CD4-positive, alpha-beta T cell treated with Interferon alpha-2 for 1 hour (primary cell): ENCODE data around the gene EHD4.
A peak's percentile ranks its signal among the peaks of the same experiment; 100 is the strongest.

ENCODE experiments used
- DNase-seq, 2 donors: peaks; one replicate each; pipeline ENCODE4 v3.0.0-alpha.2; 2020 to 2022

The EHD4 gene

GRCh38 chr15:41994772-41995475 is 22.6 kb upstream of the EHD4 start:
- DNase-seq: no peak

- DNase-seq: no peak
Observed at GRCh38 chr15:41994171-41994650, 21.9 kb upstream of the EHD4 start.

DNA sequence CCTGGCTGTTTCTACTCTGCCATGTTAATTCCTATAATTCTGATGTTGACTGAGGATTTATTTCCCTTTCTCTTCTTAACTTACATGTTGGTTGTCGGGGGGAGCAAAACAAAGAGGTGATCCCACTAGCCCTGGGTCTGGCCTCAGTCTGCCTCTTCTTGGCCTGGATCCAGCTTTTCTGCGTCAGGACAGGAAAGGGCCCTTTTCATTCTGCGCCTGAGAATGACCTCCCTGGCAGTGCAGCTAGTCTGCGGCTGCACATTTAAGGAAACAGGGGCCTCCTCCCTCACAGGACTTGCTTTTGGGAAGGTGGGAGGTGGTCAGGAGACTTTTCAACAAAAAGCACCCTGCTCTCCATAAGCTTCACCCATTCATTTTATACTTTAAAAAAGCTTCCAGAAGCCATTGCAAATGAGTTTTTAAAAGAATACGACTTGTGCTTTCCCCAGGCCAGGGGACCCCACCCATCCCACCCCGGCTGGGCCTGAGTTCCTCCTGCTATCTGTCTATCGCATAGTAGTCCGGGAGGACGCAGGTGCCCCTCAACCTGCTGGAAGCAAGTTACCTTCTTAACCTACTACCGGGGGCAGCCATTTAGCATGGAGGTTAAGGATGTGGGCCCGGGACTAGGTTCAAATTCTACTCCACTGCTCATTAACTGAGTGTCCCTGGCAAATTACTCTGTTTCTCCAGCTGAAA is 21.3 kb upstream of the EHD4 start:
- DNase-seq: no peak

- DNase-seq: no peak
Observed at GRCh38 chr15:41992803-41993190, 20.4 kb upstream of the EHD4 start.

DNA sequence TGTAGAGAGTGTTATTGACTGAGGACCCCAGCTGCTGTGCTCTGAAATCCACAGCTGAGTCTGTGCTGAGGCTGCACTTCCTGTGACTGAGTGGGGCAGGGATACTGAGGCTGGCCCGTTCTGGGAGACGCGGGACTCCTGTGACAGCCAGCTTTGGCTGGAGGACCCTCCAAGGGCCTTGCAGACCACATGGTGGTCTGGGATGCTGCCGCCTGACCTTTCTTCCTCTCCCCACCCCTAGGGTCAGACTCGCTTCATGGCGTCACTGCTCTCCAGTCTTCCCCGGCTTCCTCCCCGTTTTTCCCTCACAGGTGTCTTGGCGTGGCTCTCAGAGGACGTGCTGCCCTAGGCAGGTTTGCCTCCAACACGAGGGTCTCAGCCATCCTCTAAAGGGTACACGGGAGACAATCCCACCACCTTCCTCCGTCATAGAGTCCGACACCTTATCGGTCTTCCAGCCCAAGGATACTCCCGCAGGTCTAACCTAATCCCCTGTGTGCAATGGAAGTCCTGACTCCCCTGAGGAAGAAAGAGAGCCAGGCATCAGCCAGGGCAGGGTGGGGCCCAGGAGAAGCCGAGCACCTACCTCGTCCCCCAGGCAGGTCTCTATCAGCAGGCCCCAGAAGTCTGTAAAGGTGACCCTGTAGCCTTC is 19.9 kb upstream of the EHD4 start:
- DNase-seq: no peak

GRCh38 chr15:41990691-41991090 is 18.3 kb upstream of the EHD4 start:
- no peak for DNase-seq

GRCh38 chr15:41990243-41990605 is 17.9 kb upstream of the EHD4 start:
- no peak for DNase-seq

- DNase-seq: peak; percentile 77 to 82
Observed at GRCh38 chr15:41989573-41990242, 17.4 kb upstream of the EHD4 start.

GRCh38 chr15:41988896-41989572 is 16.7 kb upstream of the EHD4 start:
- no peak for DNase-seq

DNA sequence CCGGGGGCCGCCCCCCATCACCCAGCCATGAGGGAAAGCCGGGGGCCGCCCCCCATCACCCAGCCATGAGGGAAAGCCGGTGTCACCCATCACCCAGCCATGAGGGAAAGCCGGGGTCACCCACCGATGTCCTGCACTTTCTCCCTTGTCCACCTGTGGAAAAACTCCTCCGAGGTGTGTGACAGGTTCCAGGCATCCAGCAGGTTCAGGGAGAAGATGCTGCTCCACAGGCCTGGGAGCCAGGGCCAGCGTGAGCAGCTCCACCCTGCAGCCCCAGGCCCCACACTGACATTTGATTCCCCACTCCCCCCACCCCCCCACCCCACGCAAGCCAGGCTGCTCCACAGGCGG is 15.5 kb upstream of the EHD4 start:
- DNase-seq: no peak

DNA sequence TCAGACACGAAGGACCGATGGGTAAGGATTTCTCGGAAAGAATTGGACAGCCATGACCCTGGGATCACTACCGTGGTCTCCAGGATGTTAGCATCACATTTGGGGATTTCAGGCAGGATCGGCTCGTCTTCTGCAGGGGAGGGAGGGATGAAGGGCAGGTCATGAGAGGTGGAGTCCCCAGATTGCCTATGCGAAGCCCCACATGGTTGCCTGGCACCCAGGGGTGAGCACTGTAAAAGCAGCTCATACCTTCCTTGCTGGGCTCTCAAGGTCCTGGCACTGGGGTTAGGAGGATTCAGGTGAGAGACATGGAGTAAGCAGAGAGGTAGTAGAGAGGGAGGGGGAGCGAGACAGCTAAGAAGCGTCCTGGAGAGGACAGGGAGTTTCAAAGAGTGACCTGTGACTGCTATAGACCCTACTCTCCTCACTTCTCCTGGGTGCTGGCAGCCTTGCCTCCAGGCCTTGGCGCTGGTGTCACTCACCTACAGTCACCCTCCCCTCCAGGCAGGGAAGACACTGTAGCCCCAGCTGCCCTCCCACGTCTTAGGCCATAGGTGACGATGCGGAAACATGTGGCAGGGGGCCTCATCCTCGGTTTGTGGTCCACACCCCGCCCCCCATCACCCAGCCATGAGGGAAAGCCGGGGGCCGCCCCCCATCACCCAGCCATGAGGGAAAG is 15.0 kb upstream of the EHD4 start:
- no peak for DNase-seq

GRCh38 chr15:41985236-41986160 is 13.1 kb upstream of the EHD4 start:
- DNase-seq: no peak

DNA sequence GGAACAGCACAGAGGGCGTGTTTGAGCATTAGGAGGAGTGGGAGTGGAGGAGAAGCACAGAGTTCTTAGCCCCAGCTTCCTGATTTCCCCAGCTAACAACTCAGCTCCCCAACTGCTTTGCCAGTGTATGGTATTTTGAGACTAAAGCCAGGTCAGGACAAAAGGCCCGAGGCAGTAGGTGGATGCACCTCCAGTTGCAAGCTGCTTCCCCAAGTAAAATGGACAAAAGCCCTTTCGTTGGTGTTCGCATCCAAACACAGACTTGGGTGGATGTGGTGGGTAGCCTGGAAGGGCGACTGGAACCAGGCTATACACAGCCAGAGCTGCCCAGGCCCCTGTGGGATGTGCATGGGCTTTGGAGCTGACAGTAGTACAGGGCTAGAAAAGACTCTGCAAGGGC is 12.3 kb upstream of the EHD4 start:
- no peak for DNase-seq

DNA sequence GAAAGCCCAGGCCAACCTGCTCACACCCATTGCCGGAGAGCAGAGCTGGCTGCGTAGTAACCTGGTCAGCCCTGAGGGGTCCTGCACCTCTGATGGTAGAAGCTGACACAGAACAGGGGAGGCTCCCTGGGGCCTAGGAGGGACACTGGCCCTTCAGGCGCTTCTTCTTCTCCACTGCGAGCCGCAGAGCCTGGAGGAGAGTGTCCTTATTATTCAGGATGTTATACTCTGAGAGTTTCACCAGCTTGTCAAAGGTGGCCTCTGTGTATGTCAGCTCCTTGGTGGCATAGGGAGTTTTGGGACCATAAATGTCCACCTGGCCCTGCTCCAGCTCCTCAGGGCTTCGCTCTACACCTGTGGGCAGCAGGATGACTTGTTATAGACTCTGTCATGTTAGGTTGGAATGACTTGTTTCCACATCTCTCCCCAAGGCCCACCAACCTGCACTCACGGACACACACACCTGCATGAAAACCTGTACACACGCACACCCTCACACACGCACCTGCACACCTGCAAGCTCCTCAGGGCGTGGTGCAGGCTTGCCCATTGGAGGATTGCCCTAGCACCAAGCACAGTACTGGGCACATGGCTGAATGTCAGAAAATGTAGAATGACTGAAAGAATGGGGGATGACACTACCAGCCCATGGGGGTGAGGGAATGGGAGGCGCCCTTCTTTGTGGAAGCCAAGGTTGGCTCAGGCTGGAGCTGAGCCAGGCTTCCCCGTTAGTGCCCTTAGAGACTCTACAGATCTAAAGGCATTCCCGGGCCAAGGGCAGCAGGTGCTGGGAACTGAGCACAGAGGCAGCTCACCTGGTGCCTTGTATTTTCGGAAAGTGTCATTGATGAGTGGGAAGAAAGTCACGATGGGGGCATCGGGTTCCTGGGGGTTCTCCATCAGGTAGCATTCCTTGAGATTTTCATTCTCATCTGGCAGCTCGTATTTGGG is 11.5 kb upstream of the EHD4 start:
- no peak for DNase-seq

DNA sequence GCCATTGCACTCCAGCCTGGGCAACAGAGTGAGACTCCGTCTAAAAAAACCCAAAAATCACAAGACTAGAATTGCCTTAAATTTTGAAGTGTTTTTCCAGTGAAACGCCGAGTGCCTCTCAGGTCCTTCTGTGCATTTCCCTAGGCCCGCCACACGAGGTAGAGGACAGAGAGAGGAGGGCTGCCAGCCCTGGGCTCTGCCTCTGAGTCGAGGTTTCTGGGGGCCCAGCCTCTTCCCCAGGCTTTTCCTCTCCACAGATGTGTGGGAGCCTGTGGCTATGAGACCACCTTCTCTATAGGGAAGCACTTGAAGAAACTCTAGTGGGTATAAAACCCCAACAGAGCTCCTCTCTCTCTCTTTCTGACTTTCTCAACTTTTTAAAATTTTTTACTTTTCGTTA is 10.9 kb upstream of the EHD4 start:
- DNase-seq: no peak

DNA sequence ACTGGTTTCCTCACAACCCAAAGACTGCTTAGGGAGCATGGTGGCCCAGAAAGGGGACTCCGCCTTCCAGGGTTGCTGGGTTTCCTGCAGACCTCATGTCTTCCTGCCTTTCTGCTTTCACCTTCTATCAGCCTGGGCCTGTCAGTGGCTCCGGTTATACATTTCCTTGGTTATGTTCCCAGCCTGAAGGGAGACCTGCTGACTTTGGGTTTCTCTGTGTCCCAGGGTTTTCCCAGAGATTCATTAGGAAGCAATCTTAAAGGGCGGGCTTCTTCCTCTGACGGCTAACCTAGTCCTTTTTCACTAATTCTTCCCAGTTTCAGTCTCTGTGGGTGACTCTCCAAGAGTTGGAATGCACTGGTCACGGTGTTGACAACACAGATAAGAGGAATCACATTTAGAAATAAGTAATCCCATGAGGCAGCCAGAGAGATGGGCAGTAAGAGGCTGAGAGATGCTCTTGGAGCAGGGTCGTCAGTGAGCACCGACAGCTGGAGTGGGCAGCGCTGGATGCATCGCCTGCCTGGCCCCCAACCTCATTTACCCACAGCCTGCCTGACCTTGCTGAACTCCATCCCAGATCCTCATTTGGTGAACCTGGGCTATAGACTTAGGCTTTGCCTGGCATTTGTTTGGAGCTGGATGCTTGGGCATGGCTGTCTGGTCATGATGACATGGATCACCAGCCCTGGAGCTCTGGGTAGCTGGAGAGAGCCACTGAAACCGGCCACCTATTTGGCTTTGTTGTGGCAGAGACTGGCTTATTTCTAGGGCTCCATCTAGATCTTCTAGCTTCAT is 10.0 kb upstream of the EHD4 start:
- DNase-seq: no peak

GRCh38 chr15:41981371-41982132 is 9.2 kb upstream of the EHD4 start:
- no peak for DNase-seq

- no peak for DNase-seq
Observed at GRCh38 chr15:41980654-41981323, 8.4 kb upstream of the EHD4 start.
